Subcutaneous preadipocyte (primary cell): ENCODE results near the gene ZNF432. TPM values are rescaled to one million over a fixed set of nuclear protein-coding genes. Genes with fewer than 3 reads are reported as not detected.

Source experiments
- total RNA-seq: library from RNA; depleted of rRNA; stranded (reverse); fragments of >200 nt; gene quantifications from 2 replicates; pipeline ENCODE4 v1.2.3, GENCODE V29; 2012

Gene ZNF432
- 5.5 and 7.0 TPM in 2 replicates for total RNA-seq

GRCh38 chr19:52048555-52049501, at the start of gene ZNF432:
Gene ZNF432 (minus strand): TSS chr19:52048838. CDS start chr19:52046868, 1,970 bp downstream.

GRCh38 chr19:52095172-52096014, 46.8 kb upstream of the ZNF432 start, which contains the start of gene ZNF841:
Gene ZNF841 (minus strand): TSS chr19:52095765. CDS start chr19:52084801, 10,964 bp downstream.

GRCh38 chr19:52028027-52028779, 20.4 kb downstream of the ZNF432 start, which contains the start of gene ZNF614:
Gene ZNF614 (minus strand): TSS chr19:52028379. CDS start chr19:52025745, 2,634 bp downstream.

GRCh38 chr19:52007806-52008557, 40.7 kb downstream of the ZNF432 start, which contains the start of gene ZNF615:
Gene ZNF615 (minus strand): TSS chr19:52008211. CDS start chr19:52003711, 4,500 bp downstream.

GRCh38 chr19:51986309-51987291, 62.0 kb downstream of the ZNF432 start, which contains the start of gene ZNF350:
Gene ZNF350 (minus strand): TSS chr19:51986840. CDS start chr19:51974360, 12,480 bp downstream.

Other genes starting within 250 kb of the ZNF432 start
- gene ZNF577, start 160.9 kb downstream of the ZNF432 start, total RNA-seq, result 3.7 and 4.0 TPM in 2 replicates
- 5.5 and 6.5 TPM in 2 replicates for gene ZNF649, start 143.8 kb downstream of the ZNF432 start, total RNA-seq
- gene ZNF613, start 121.4 kb downstream of the ZNF432 start, total RNA-seq, result 2.9 and 3.7 TPM in 2 replicates
- 6.1 and 8.1 TPM in 2 replicates for gene ZNF350, start 62.0 kb downstream of the ZNF432 start, total RNA-seq
- 8.6 and 8.8 TPM in 2 replicates for gene ZNF615, start 40.6 kb downstream of the ZNF432 start, total RNA-seq
- gene ZNF614, start 20.5 kb downstream of the ZNF432 start, total RNA-seq, result 7.3 and 10.8 TPM in 2 replicates
- gene ZNF841, start 46.9 kb upstream of the ZNF432 start, total RNA-seq, result 19.1 and 22.7 TPM in 2 replicates
- gene ZNF616, start 91.1 kb upstream of the ZNF432 start, total RNA-seq, result 7.8 and 8.8 TPM in 2 replicates
- 3.3 and 5.1 TPM in 2 replicates for gene ZNF836, start 122.8 kb upstream of the ZNF432 start, total RNA-seq
- 182 and 201 TPM in 2 replicates for gene PPP2R1A, start 141.2 kb upstream of the ZNF432 start, total RNA-seq
- 7.4 and 8.5 TPM in 2 replicates for gene ZNF766, start 220.7 kb upstream of the ZNF432 start, total RNA-seq
- 7.0 and 7.8 TPM in 2 replicates for gene ZNF480, start 248.3 kb upstream of the ZNF432 start, total RNA-seq